Testis (tissue), 3 donors: ENCODE measurements around the gene GRAMD1A. TPM values are rescaled to one million over a fixed set of nuclear protein-coding genes. Genes with fewer than 3 reads are reported as not detected.
A peak's percentile ranks its signal among the peaks of the same experiment; 100 is the strongest.

Experiments
- DNase-seq: peaks from one replicate; pipeline ENCODE4 v3.0.0-alpha.2; 2019
- H3K27ac ChIP-seq, 2 donors: fragments of 200-600 bp; sonication (generic); one replicate each; pipeline ENCODE4 v1.5.1; 2019
- H3K27me3 ChIP-seq: fragments of 200-600 bp; sonication (generic); one replicate; pipeline ENCODE4 v1.5.1; 2019
- H3K36me3 ChIP-seq: fragments of 200-600 bp; sonication (generic); one replicate; pipeline ENCODE4 v1.5.1; 2017; ENCODE audit warnings: low read depth; ENCODE audit errors: missing control alignments
- H3K4me1 ChIP-seq: fragments of 200-600 bp; sonication (generic); one replicate; pipeline ENCODE4 v1.5.1; 2019
- H3K4me3 ChIP-seq, 2 donors: fragments of 200-600 bp; sonication (generic); one replicate each; pipeline ENCODE4 v1.5.1; 2017 to 2019
- H3K9me3 ChIP-seq: fragments of 200-600 bp; sonication (generic); one replicate; pipeline ENCODE4 v1.5.1; 2017
- CTCF ChIP-seq, 3 experiments: fragments of 450-650 bp in 2 of 3; fragments of 200-600 bp in 1 of 3; sonication (generic) in 1 of 3; IDR thresholded peaks; one replicate each; pipeline ENCODE4 v1.5.1; 2016 to 2019; ENCODE audit warnings: antibody characterized with exemption in 3 of 3, mild to moderate bottlenecking in 2 of 3, moderate library complexity in 1 of 3
- POLR2A ChIP-seq: fragments of 450-650 bp; IDR thresholded peaks from one replicate; pipeline ENCODE4 v1.6.1; 2017; ENCODE audit warnings: antibody characterized with exemption, mild to moderate bottlenecking, moderate library complexity
- WGBS, 2 donors: methylation state at CpG; one replicate each; pipeline ENCODE4 v1.1.5; 2018; 5-methylcytosine and 5-hydroxymethylcytosine counted together
- intact Hi-C: fragments of 100-400 bp; cut with DNase I; formaldehyde crosslinking; loops from one replicate; pipeline ENCODE4 v1.15.1; 2023; ENCODE audit warnings: low total_unique reads
- polyA plus RNA-seq: library from polyadenylated mRNA; stranded (reverse); fragments of 350-450 nt; fragmentation: Illumina TruSeq; extraction: RNeasy Lipid Tissue Mini Kit (QIAGEN cat#74804); gene quantifications from one replicate; pipeline ENCODE4 v1.2.3, GENCODE V29; 2014; ENCODE audit warnings: low read depth, low replicate concordance; ENCODE audit not compliant: insufficient read depth
- total RNA-seq, 2 donors: library from RNA; depleted of rRNA; stranded (reverse); fragments of >200 nt; gene quantifications; one replicate each; pipeline ENCODE4 v1.2.3, GENCODE V29; 2016

The GRAMD1A gene
- total and polyA plus RNA-seq, 3 donors from 2014 or later: 62.8 to 99.3 (median 92.4) TPM

DNA sequence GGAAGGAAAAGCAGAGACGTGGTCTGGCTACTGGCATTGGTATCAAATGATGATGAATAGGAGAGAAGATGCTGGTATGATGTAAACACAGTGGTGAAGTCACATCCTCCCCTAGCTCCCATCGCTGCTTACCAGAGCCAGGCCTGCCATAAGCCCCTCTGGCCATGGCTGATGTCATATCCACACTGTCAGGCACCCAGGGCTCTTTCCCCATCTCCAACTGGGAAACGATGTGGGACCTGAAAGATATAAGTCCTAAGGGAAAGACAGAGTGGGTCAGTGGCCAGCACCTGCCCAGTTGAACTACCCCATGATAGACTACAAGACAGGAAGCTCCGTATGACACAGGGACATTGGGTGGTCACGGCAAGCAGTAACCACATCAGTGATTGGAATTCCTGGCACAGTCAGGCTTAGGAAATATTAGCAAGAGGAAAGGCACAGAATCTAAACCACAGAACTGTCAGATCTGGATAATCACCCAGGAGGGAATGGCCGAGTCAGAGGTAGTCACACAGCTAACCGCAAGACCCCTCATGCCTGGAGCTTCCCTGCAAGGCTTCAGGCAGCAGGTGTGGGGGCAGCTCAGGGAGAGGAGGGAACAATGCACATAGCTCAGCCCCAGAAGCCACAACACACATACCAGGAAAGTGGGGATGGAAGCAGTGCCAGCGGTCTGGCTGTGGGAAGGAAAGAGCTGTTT is 39.9 kb upstream of the GRAMD1A start:
- Histone ChIP-seq H3K27ac (no peak overlapping the region), H3K4me1 (peaks cover 18% of the 10 kb centered on the region), H3K4me3 (no peak overlapping the region), H3K27me3 (no peaks in the 10 kb centered on the region), H3K9me3 (no peaks in the 10 kb centered on the region), H3K36me3 (no peaks in the 10 kb centered on the region)
- intact Hi-C loops: no loop called here
- DNase-seq: no peak
- no peak for TF ChIP-seq POLR2A
- no peak for TF ChIP-seq CTCF (IDR thresholded peaks at IDR 0.05)
- WGBS, 2 donors: 93 to 97% methylated on average over 8 of the region's 8 CpGs

DNA sequence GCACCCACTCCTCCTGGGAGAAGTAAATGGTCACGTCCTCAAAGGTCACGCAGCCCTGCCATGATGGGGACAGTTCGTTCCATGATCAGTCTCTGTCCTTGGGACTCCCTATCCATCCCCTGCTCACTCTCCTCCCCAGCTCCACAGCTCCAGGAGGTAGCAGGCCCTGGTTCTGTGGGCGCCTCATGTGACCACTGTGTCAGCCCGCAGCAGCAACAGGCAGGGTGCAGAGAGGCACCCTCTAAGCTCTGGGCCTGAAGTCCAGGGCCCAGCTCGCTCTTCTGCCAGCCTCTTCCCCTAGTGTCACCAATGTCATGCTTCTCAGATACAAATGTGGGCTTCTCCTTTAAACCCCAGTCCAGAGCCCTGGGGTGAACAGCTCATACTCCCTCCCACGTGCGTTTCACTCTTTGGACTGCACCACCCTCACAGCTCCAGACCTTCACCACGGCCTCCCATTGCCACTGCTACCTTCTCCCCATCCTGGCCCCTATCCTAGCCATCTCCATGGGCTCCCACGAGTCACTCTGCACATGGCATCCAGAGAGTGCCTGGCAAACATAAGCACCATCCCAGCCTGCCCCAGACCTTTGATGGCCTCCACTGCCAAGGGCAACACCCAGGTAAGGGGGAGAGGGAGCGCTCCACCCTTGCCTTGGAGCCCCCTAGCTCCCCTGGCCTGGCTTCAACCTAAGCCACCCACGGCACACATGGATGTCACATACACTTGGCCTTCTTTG is 39.0 kb upstream of the GRAMD1A start:
- 95% methylated on average over 12 of the region's 12 CpGs for WGBS, 2 donors
- Histone ChIP-seq H3K9me3 (no peaks in the 10 kb centered on the region), H3K4me1 (peaks cover 18% of the 10 kb centered on the region), H3K27ac (no peak overlapping the region), H3K27me3 (no peaks in the 10 kb centered on the region), H3K36me3 (no peaks in the 10 kb centered on the region), H3K4me3 (no peak overlapping the region)
- no peak for TF ChIP-seq POLR2A
- no peak for TF ChIP-seq CTCF (IDR thresholded peaks at IDR 0.05)
- intact Hi-C loops: no loop called here
- DNase-seq: no peak

DNA sequence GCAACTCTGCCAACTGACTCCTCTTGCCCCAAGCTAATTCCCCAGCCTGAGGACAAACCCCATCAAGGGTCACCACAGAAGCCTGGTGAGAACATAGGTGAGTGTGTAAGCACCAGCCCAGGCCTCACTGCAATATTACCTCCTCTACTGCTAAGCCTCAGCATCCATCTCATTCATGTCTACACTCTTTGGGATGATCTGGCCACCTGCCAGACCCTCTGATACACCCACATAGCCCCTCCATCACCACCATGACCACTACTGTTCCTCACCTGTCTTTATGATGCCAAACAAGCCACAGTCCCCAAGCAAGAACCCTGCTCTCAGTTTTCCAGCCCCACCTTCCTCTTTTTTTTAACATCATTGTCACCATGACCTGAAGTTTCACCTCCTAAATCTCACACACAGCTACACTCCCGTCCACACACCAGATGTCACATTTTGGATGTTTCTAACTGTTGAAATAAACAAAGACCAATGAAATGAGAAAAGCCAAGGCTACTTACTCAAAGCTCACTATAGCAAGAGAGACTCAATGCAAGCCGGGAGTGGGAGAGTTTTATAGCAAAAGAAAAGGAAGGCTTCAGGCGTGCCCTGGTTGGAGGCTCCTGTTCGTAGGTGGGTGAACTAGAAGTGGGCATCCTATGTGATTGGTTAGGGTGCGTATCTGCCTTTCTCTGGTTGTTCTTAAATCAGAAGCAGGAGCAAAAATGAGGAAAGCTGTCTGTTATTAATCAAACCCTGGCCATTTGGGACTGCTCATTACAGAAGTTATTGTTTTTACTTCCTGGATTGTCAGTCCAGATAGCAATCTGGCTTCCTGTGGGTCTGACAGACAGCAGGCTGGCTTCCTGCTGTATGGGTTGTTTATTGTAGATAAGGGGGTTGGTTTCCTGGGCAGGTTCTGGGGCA is 38.1 kb upstream of the GRAMD1A start:
- H3K4me3 ChIP-seq: no peak overlapping the region
- TF ChIP-seq CTCF (IDR thresholded peaks at IDR 0.05) (no peak), POLR2A (no peak)
- no peak for DNase-seq
- intact Hi-C loops: no loop called here
- H3K9me3 ChIP-seq: no peaks in the 10 kb centered on the region
- no peak overlapping the region for H3K27ac ChIP-seq
- H3K27me3 ChIP-seq: no peaks in the 10 kb centered on the region
- WGBS, 2 donors: 83 to 87% methylated on average over 5 of the region's 5 CpGs
- H3K4me1 ChIP-seq: peaks cover 18% of the 10 kb centered on the region
- no peaks in the 10 kb centered on the region for H3K36me3 ChIP-seq

DNA sequence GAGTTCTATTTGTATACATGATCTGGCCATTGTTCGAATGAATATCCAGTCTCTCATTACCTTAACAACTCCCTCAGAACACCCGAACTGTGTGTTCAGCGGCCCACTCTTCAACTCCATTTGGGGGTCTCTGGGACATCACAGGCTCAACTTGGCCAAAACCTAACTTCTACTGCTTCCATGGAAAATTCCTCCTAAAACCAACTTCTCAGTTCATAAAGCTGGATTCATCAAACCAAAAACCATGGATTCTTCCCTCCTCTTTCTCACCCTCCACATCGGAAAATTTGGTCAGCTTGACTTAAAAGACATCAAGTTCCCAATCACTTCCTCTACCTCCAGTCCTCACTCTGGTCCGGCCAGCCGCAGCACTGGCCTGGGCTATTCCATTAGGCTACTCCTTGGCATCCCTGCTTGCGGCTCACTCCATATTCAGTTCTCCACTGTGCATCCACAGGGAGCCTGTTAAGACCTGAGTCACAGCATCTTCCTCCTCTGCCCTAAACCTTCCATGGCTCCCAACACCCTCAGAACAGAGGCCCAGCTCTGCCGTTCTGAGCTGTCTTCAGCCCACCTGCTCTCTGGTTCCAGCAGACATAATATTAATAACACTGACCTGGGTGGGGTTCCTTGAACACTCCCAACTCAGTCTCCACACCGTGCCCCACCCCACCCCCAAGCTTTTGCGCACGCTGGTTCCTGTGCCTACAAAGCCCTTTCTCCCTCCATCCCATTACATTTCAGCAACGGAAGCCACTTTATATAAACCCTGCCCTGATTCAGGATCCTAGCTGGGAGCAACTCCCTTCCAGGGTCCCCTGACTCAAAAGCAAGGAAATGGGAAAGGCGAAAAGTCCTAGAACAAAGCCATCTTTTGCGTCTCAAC is 37.2 kb upstream of the GRAMD1A start:
- peak overlapping the region in 1 of 2 donors; percentile 11 for H3K27ac ChIP-seq
- DNase-seq: no peak
- intact Hi-C loops: no loop called here

More for the DNA sequence above, 37.2 kb upstream of the GRAMD1A start:
- Histone ChIP-seq H3K27me3 (no peaks in the 10 kb centered on the region), H3K9me3 (no peaks in the 10 kb centered on the region), H3K36me3 (no peaks in the 10 kb centered on the region), H3K4me1 (peaks cover 18% of the 10 kb centered on the region), H3K4me3 (peak overlapping the region; percentile 73 to 85)
- TF ChIP-seq POLR2A (no peak), CTCF (IDR thresholded peaks at IDR 0.05) (no peak)
- 33 to 37% methylated on average over 13 to 14 of the region's 14 CpGs for WGBS, 2 donors
